Spleen (tissue), 11 donors: Measurements from ENCODE around the gene TBC1D13. TPM values are rescaled to one million over a fixed set of nuclear protein-coding genes. Genes with fewer than 3 reads are reported as not detected.

Experiments
- DNase-seq: peaks from one replicate; pipeline ENCODE4 v3.0.0-alpha.2; 2020
- H3K27ac ChIP-seq, 8 donors: fragments of 200-600 bp; sonication (generic) in 7 of 8; 1 replicate in 4 of 8; 2 replicates in 4 of 8; pipeline versions ENCODE4 v1.5.0 to v1.8.0; 2016 to 2021; ENCODE audit warnings: inconsistent platforms in 4 of 8, mild to moderate bottlenecking in 4 of 8, moderate library complexity in 1 of 8
- H3K27me3 ChIP-seq, 7 donors: fragments of 200-600 bp; sonication (generic) in 6 of 7; replicated peaks in 1 of 7; 1 replicate in 4 of 7; 2 replicates in 3 of 7; pipeline versions ENCODE4 v1.5.0 to v1.8.0; 2016 to 2021; ENCODE audit warnings: inconsistent platforms in 3 of 7, mild to moderate bottlenecking in 1 of 7
- H3K36me3 ChIP-seq, 6 donors: fragments of 200-600 bp; sonication (generic) in 5 of 6; 1 replicate in 4 of 6; 2 replicates in 2 of 6; pipeline versions ENCODE4 v1.5.0 to v1.8.0; 2016 to 2021; ENCODE audit warnings: inconsistent platforms in 2 of 6
- H3K4me1 ChIP-seq, 6 donors: fragments of 200-600 bp; sonication (generic) in 5 of 6; 1 replicate in 3 of 6; 2 replicates in 3 of 6; pipeline versions ENCODE4 v1.5.0 to v1.8.0; 2016 to 2021; ENCODE audit warnings: inconsistent platforms in 3 of 6
- H3K4me3 ChIP-seq, 8 donors: fragments of 200-600 bp; sonication (generic) in 7 of 8; 1 replicate in 4 of 8; 2 replicates in 4 of 8; pipeline versions ENCODE4 v1.5.0 to v1.8.0; 2016 to 2021; ENCODE audit warnings: inconsistent platforms in 4 of 8, mild to moderate bottlenecking in 4 of 8, moderate library complexity in 2 of 8
- H3K9me3 ChIP-seq, 8 donors: fragments of 200-600 bp; sonication (generic) in 7 of 8; 1 replicate in 4 of 8; 2 replicates in 4 of 8; pipeline versions ENCODE4 v1.5.0 to v1.8.0; 2016 to 2021; ENCODE audit warnings: inconsistent platforms in 4 of 8
- POLR2A ChIP-seq, 3 donors: fragments of 450-650 bp; IDR thresholded peaks; one replicate each; pipeline ENCODE4 v1.5.1; 2017; ENCODE audit warnings: antibody characterized with exemption in 3 of 3, mild to moderate bottlenecking in 1 of 3
- POLR2AphosphoS5 ChIP-seq, 3 donors: sonication (generic); formaldehyde crosslinking; IDR thresholded peaks; one replicate each; pipeline ENCODE4 v1.5.1; 2017; ENCODE audit warnings: antibody characterized with exemption in 3 of 3
- WGBS, 5 donors: extraction: QIAGEN DNeasy Blood & Tissue Kit in 3 of 5; methylation state at CpG; one replicate each; pipeline versions ENCODE4 v1.1.5 to v1.1.7; 2013 to 2018; 5-methylcytosine and 5-hydroxymethylcytosine counted together
- intact Hi-C: fragments of 100-400 bp; cut with DNase I; formaldehyde crosslinking; loops from one replicate; pipeline ENCODE4 v1.15.0; 2023; ENCODE audit warnings: low total_unique reads
- polyA plus RNA-seq, 3 donors: library from polyadenylated mRNA; stranded (reverse); fragments of 200-250 nt; gene quantifications; one replicate each; pipeline ENCODE4 v1.2.1, GENCODE V29; 2013
- total RNA-seq, 7 donors: library from RNA; depleted of rRNA in 3 of 7; stranded (reverse); fragments of >200 nt in 3 of 7; fragmentation: NEBNext Ultra II Directional in 4 of 7; extraction: Animal tissue kit (Norgen Biotek cat#: 25700) in 4 of 7; gene quantifications; one replicate each; pipeline versions ENCODE4 v1.1.0 to v1.2.1, GENCODE V29; 2016 to 2021
- TF ChIP-seq, protein P1 (sequence below), 11 experiments: fragments of 200-600 bp in 7 of 11; fragments of 450-650 bp in 4 of 11; sonication (generic) in 4 of 11; IDR thresholded peaks in 8 of 11; conservative IDR thresholded peaks in 3 of 11; 1 replicate in 7 of 11; 2 replicates in 4 of 11; pipeline versions ENCODE4 v1.4.0 to v1.8.0; 2016 to 2021; ENCODE audit warnings: antibody characterized with exemption in 11 of 11, inconsistent platforms in 4 of 11, mild to moderate bottlenecking in 1 of 11
- donor health status: healthy with polysubstance abuse.
- donor health status: DM: no; HTN: no; CAD: no; lungs with moderate emphysema.
- donor health status: DM: no; HTN: no; CAD: no.
- donor health status: Bipolar disorder and iron deficiency.
- donor health status: healthy.
- donor health status: DM: no; HTN: no; CAD: no.
- donor health status: DM: yes; HTN: yes; CAD: no.

The TBC1D13 gene
- total and polyA plus RNA-seq, 10 donors, result 10.8 to 34.2 (median 23.9) TPM

- Histone ChIP-seq H3K9me3 (no peaks in the 10 kb centered on the region), H3K4me1 (peaks cover 8 to 32% (median 20%) of the 10 kb centered on the region in 6 donors), H3K36me3 (peaks cover 0 to 55% (median 43%) of the 10 kb centered on the region in 6 donors), H3K4me3 (peak overlapping the region in 4 of 8 donors; percentile 77 to 95 (median 94)), H3K27ac (no peak overlapping the region), H3K27me3 (no peaks in the 10 kb centered on the region)
- TF ChIP-seq, protein P1, sequence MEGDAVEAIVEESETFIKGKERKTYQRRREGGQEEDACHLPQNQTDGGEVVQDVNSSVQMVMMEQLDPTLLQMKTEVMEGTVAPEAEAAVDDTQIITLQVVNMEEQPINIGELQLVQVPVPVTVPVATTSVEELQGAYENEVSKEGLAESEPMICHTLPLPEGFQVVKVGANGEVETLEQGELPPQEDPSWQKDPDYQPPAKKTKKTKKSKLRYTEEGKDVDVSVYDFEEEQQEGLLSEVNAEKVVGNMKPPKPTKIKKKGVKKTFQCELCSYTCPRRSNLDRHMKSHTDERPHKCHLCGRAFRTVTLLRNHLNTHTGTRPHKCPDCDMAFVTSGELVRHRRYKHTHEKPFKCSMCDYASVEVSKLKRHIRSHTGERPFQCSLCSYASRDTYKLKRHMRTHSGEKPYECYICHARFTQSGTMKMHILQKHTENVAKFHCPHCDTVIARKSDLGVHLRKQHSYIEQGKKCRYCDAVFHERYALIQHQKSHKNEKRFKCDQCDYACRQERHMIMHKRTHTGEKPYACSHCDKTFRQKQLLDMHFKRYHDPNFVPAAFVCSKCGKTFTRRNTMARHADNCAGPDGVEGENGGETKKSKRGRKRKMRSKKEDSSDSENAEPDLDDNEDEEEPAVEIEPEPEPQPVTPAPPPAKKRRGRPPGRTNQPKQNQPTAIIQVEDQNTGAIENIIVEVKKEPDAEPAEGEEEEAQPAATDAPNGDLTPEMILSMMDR (IDR thresholded peaks at IDR 0.05 in 8 of 11, conservative IDR thresholded peaks at IDR 0.05 in 3 of 11), result no peak
- TF ChIP-seq POLR2AphosphoS5 (IDR thresholded peaks at IDR 0.05) (no peak), POLR2A (IDR thresholded peaks at IDR 0.05) (no peak)
- 85 to 92% (median 92%) methylated on average over 8 of the region's 8 CpGs for WGBS, 5 donors
- intact Hi-C loops, result no loop called here
- no peak for DNase-seq
These were observed 41.2 kb downstream of the TBC1D13 start for GRCh38 chr9:128828267-128828666.

GRCh38 chr9:128828719-128829452 lies 41.8 kb downstream of the TBC1D13 start:
- peak overlapping the region; percentile 75 to 91 (median 86) for H3K27ac ChIP-seq
- WGBS, 5 donors, result 30 to 36% (median 34%) methylated on average over 18 of the region's 18 CpGs
- intact Hi-C loops, result no loop called here
- no peak for DNase-seq
- peaks cover 0 to 55% (median 37%) of the 10 kb centered on the region in 6 donors for H3K36me3 ChIP-seq
- peak overlapping the region; percentile 77 to 99 (median 92) for H3K4me3 ChIP-seq
- no peaks in the 10 kb centered on the region for H3K9me3 ChIP-seq
- H3K4me1 ChIP-seq, result peaks cover 8 to 32% (median 20%) of the 10 kb centered on the region in 6 donors
- no peaks in the 10 kb centered on the region for H3K27me3 ChIP-seq
- no peak for TF ChIP-seq POLR2AphosphoS5 (IDR thresholded peaks at IDR 0.05)
- no peak for TF ChIP-seq POLR2A (IDR thresholded peaks at IDR 0.05)
- TF ChIP-seq, protein P1 (IDR thresholded peaks at IDR 0.05 in 8 of 11, conservative IDR thresholded peaks at IDR 0.05 in 3 of 11), result no peak

DNA sequence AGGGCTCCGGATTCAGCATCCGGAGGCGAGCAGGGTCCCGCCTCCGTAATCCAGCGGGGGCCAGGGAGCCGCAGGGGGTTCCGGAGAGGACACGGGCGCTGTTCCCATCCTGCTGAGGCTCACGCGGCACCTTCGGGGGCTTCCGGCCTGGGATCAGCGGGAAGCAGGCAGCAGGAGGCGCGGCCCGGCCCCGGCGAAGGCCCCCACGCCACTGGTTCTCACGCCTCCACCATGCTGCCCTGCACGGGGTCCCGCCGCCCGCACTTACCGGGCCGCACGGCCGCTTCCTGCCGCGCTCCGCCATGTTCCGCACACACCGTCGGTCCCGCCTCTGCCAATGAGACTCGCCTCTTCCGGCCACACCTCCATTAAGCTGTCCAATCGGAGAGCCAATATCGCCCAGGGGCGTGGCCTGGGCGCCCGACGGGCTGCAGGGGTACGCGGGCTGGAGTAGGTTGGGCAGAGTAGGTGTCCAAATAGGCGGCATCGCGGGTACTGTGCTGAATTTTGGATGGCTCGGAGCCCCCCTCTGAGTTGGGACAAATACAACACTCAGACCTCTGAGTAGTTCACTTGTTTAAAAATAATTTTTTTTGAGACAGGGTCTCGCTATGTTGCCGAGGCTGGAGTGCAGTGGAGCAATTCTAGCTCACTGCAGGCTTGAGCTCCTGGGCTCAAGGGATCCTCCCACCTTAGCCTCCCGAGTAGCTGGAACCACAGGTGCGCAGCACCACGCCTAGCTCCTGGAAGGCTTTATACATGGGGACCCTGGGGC lies 42.6 kb downstream of the TBC1D13 start, which contains the start of gene SPOUT1:
Gene SPOUT1, minus strand, starts transcription at position 318 of the 775 bp plus-strand sequence. Its CDS starts 14 bp downstream, at position 304.
- H3K9me3 ChIP-seq, result no peaks in the 10 kb centered on the region
- DNase-seq, result peak; percentile 97
- no peaks in the 10 kb centered on the region for H3K27me3 ChIP-seq
- 0 to 1% (median 1%) methylated on average over 31 to 56 of the region's 56 CpGs for WGBS, 5 donors
- TF ChIP-seq POLR2A (IDR thresholded peaks at IDR 0.05) (no peak), POLR2AphosphoS5 (IDR thresholded peaks at IDR 0.05) (peak; percentile 91 to 95 (median 91))
- TF ChIP-seq, protein P1 (IDR thresholded peaks at IDR 0.05 in 8 of 11, conservative IDR thresholded peaks at IDR 0.05 in 3 of 11), result peak in 3 of 11 experiments; percentile 16 to 40 (median 24)
- peaks cover 0 to 54% (median 29%) of the 10 kb centered on the region in 6 donors for H3K36me3 ChIP-seq
- intact Hi-C loops, result no loop called here
- H3K4me1 ChIP-seq, result peaks cover 8 to 32% (median 20%) of the 10 kb centered on the region in 6 donors
- H3K4me3 ChIP-seq, result peak within 1 kb of the TSS; percentile 77 to 99 (median 92)
- peak within 1 kb of the TSS; percentile 75 to 91 (median 86) for H3K27ac ChIP-seq
